ENCODE data around the gene MAP3K19.
"Not testable (repeated sequence)": the region's sequence is repeated elsewhere in the genome, so short reads cannot be mapped to it uniquely, and the experiment has no call there.

- not testable (repeated sequence) for TF ChIP-seq CTCF (IDR thresholded peaks at IDR 0.05; ENCODE audit: poor library complexity); EZH2phosphoT487 (IDR thresholded peaks at IDR 0.05; ENCODE audit: low read depth, severe bottlenecking, unreplicated experiment); EZH2 (IDR thresholded peaks at IDR 0.05; ENCODE audit: borderline replicate concordance)
Measured at GRCh38 chr2:134977104-134977503, 70.1 kb downstream of the MAP3K19 start.

All from hepatocyte (in vitro differentiated cells).